GM12873 (cell line): ENCODE data around the gene OLA1.

Experiments
- CTCF ChIP-seq: IDR thresholded peaks from 2 replicates; pipeline ENCODE4 v1.5.1; 2012; ENCODE audit warnings: low read depth, mild to moderate bottlenecking, moderate library complexity, low read length, control low read depth; ENCODE audit not compliant: insufficient read depth; ENCODE audit errors: missing control alignments

The OLA1 gene

GRCh38 chr2:174070281-174070680, 178.1 kb downstream of the OLA1 start:
- no peak for TF ChIP-seq CTCF

- no peak for TF ChIP-seq CTCF
Observed at GRCh38 chr2:174067815-174068214, 180.5 kb downstream of the OLA1 start.

GRCh38 chr2:174066871-174067270, 181.5 kb downstream of the OLA1 start:
- no peak for TF ChIP-seq CTCF

GRCh38 chr2:174063492-174064092, 184.7 kb downstream of the OLA1 start:
- TF ChIP-seq CTCF, result no peak

- no peak for TF ChIP-seq CTCF
Observed at GRCh38 chr2:174062934-174063333, 185.4 kb downstream of the OLA1 start.

GRCh38 chr2:174059884-174060244, 188.5 kb downstream of the OLA1 start:
- no peak for TF ChIP-seq CTCF

GRCh38 chr2:174059178-174059883, 189.0 kb downstream of the OLA1 start:
- no peak for TF ChIP-seq CTCF
